Retinal pigment epithelial cell (primary cell): Measurements from ENCODE around the gene SLC6A9.
A peak's percentile ranks its signal among the peaks of the same experiment; 100 is the strongest.

Source experiments
- DNase-seq: peaks from one replicate; pipeline ENCODE4 v3.0.0-alpha.2; 2010; ENCODE audit warnings: low read depth
- H3K4me3 ChIP-seq: 2 replicates; pipeline ENCODE4 v1.5.1; 2011; ENCODE audit warnings: mild to moderate bottlenecking, low read length, control low read depth, moderate library complexity
- CTCF ChIP-seq: conservative IDR thresholded peaks from 2 replicates; pipeline ENCODE4 v1.5.1; 2011; ENCODE audit warnings: low read depth, low read length, control low read depth, inconsistent platforms

The SLC6A9 gene

GRCh38 chr1:44031252-44032169, at the start of gene SLC6A9:
Gene SLC6A9 (minus strand): TSS chr1:44031462. CDS start chr1:44024277, 7,185 bp downstream.
- TF ChIP-seq CTCF: no peak
- H3K4me3 ChIP-seq: peak within 1 kb of the TSS; percentile 71
- no peak for DNase-seq

GRCh38 chr1:44079566-44079965, 48.3 kb upstream of the SLC6A9 start:
- DNase-seq: no peak
- no peak overlapping the region for H3K4me3 ChIP-seq
- TF ChIP-seq CTCF: no peak

- no peak for DNase-seq
- no peak for TF ChIP-seq CTCF
- no peak overlapping the region for H3K4me3 ChIP-seq
Observed at GRCh38 chr1:44078104-44078503, 46.8 kb upstream of the SLC6A9 start.

GRCh38 chr1:44077421-44077820, 46.2 kb upstream of the SLC6A9 start:
- no peak for TF ChIP-seq CTCF
- no peak overlapping the region for H3K4me3 ChIP-seq
- no peak for DNase-seq

- DNase-seq: no peak
- H3K4me3 ChIP-seq: no peak overlapping the region
- no peak for TF ChIP-seq CTCF
Observed at GRCh38 chr1:44076066-44076465, 44.8 kb upstream of the SLC6A9 start.

GRCh38 chr1:44074415-44074814, 43.2 kb upstream of the SLC6A9 start:
- H3K4me3 ChIP-seq: no peak overlapping the region
- TF ChIP-seq CTCF: no peak
- DNase-seq: no peak

GRCh38 chr1:44073528-44073927, 42.3 kb upstream of the SLC6A9 start:
- no peak for TF ChIP-seq CTCF
- DNase-seq: no peak

More at GRCh38 chr1:44073528-44073927, 42.3 kb upstream of the SLC6A9 start:
- H3K4me3 ChIP-seq: no peak overlapping the region
